Neural crest cell (in vitro differentiated cells): ENCODE data around the gene DNAH10. TPM values are rescaled to one million over a fixed set of nuclear protein-coding genes. Genes with fewer than 3 reads are reported as not detected.

Experiments
- DNase-seq: peaks from one replicate; pipeline ENCODE4 v3.0.0; 2021; ENCODE audit warnings: low read depth, mixed read lengths, low spot score
- H3K27ac Mint-ChIP-seq: one replicate; pipeline ENCODE4 v1.8.0; 2021; ENCODE audit warnings: mild to moderate bottlenecking, mixed read lengths; ENCODE audit not compliant: unreplicated experiment
- H3K27me3 Mint-ChIP-seq: 2 replicates; pipeline ENCODE4 v1.8.0; 2021; ENCODE audit warnings: low read depth, mild to moderate bottlenecking, mixed read lengths
- H3K36me3 Mint-ChIP-seq: 2 replicates; pipeline ENCODE4 v1.8.0; 2021; ENCODE audit warnings: low read depth, mild to moderate bottlenecking, mixed read lengths
- H3K4me1 Mint-ChIP-seq: 2 replicates; pipeline ENCODE4 v1.8.0; 2021; ENCODE audit warnings: mixed read lengths
- H3K4me3 Mint-ChIP-seq: one replicate; pipeline ENCODE4 v1.8.0; 2021; ENCODE audit warnings: mild to moderate bottlenecking, mixed read lengths
- H3K9me3 Mint-ChIP-seq: 2 replicates; pipeline ENCODE4 v1.8.0; 2021; ENCODE audit warnings: mixed read lengths
- CTCF ChIP-seq: fragments of 200-600 bp; sonication (generic); conservative IDR thresholded peaks from 2 replicates; pipeline ENCODE4 v1.5.0; 2021; ENCODE audit warnings: antibody characterized with exemption, mild to moderate bottlenecking
- total RNA-seq: library from RNA; stranded (reverse); gene quantifications from 2 replicates; pipeline ENCODE4 v1.2.1, GENCODE V29; 2021

DNAH10 gene
- total RNA-seq, 1 donor from 2014 or later, result 1.1 TPM

- H3K9me3 Mint-ChIP-seq, result no peaks in the 10 kb centered on the region
- H3K27me3 Mint-ChIP-seq, result no peaks in the 10 kb centered on the region
- DNase-seq, result no peak
- H3K4me3 Mint-ChIP-seq, result no peak overlapping the region
- peaks cover 19% of the 10 kb centered on the region for H3K36me3 Mint-ChIP-seq
- no peak overlapping the region for H3K27ac Mint-ChIP-seq
- TF ChIP-seq CTCF, result no peak
- H3K4me1 Mint-ChIP-seq, result peaks cover 32% of the 10 kb centered on the region
These were observed 217.5 kb downstream of the DNAH10 start for GRCh38 chr12:123979566-123979965.

DNA sequence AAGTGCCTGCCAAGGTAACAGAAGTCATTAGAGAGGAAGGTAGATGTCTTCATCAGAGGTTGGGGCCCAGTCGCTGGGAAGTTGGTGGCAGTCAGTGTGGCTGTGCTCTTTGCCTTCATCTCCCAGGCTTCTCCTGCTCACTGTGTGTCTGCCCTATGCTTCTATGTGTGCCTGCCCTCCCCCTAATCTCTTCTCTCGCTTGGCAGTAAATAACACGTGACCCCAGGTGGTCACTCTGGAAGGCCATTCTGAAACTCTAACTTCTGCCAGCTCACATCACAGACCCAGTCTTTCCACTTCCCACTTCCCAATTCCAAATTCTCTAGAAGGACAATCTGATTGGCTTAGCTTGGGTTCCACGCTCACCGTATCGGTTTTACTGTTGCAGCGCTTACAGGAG lies 220.2 kb downstream of the DNAH10 start:
- Mint-ChIP-seq H3K36me3 (peaks cover 9% of the 10 kb centered on the region), H3K27ac (no peak overlapping the region), H3K4me1 (peaks cover 23% of the 10 kb centered on the region), H3K4me3 (no peak overlapping the region), H3K27me3 (no peaks in the 10 kb centered on the region), H3K9me3 (no peaks in the 10 kb centered on the region)
- DNase-seq, result no peak
- no peak for TF ChIP-seq CTCF

DNA sequence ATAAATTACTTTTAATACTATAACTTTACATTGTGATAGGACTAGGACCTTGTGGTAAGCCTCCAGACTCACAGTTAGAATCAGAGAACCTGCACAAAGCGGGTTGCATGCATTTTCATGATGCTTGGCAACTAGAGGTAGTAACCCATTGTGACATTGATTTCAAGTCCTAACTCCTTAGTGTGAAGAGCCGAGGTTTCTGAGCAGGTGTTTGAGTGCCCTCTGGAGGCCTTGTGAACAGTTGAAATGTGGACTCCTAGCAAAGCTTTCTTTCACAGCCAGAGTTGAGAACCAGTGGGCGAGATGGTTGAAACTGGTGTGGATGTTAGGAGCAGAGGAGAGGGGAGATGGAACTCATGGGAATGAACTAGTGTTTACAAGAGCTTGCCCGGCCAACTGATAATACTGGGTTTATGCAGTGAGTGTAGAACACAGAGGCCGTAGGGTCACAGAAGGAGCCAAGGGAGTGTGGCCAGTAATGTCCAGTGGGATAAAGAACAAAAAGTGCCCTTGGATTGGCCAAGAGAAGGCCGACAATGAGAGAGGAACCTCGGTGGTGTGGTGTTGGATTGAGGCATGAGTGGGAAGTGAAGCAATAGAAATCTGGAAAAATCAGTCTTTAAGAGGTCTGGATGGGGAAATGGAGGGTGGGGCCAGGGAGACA lies 221.9 kb downstream of the DNAH10 start:
- Mint-ChIP-seq H3K4me1 (peaks cover 23% of the 10 kb centered on the region), H3K9me3 (no peaks in the 10 kb centered on the region), H3K27ac (no peak overlapping the region), H3K4me3 (no peak overlapping the region), H3K27me3 (no peaks in the 10 kb centered on the region), H3K36me3 (peaks cover 15% of the 10 kb centered on the region)
- peak; percentile 68 for TF ChIP-seq CTCF
- DNase-seq, result no peak

- Mint-ChIP-seq H3K36me3 (peaks cover 15% of the 10 kb centered on the region), H3K9me3 (no peaks in the 10 kb centered on the region), H3K27me3 (no peaks in the 10 kb centered on the region), H3K4me3 (no peak overlapping the region), H3K4me1 (peaks cover 33% of the 10 kb centered on the region), H3K27ac (no peak overlapping the region)
- TF ChIP-seq CTCF, result no peak
- no peak for DNase-seq
These were observed 222.8 kb downstream of the DNAH10 start for GRCh38 chr12:123984903-123985302.

Other genes starting within 250 kb of the DNAH10 start
- gene RILPL1, start 228.6 kb upstream of the DNAH10 start, total RNA-seq, result 23.5 and 24.9 TPM in 2 replicates
- gene TMED2, start 177.7 kb upstream of the DNAH10 start, total RNA-seq, result 161 and 182 TPM in 2 replicates
- gene DDX55, start 160.2 kb upstream of the DNAH10 start, total RNA-seq, result 42.8 and 44.0 TPM in 2 replicates
- gene EIF2B1, start 128.6 kb upstream of the DNAH10 start, total RNA-seq, result 57.8 and 63.8 TPM in 2 replicates
- 33.1 and 37.0 TPM in 2 replicates for gene GTF2H3, start 128.5 kb upstream of the DNAH10 start, total RNA-seq
- gene TCTN2, start 91.2 kb upstream of the DNAH10 start, total RNA-seq, result 21.0 and 23.1 TPM in 2 replicates
- 58.9 and 59.6 TPM in 2 replicates for gene ATP6V0A2, start 49.9 kb upstream of the DNAH10 start, total RNA-seq
- gene CCDC92, start 210.5 kb downstream of the DNAH10 start, total RNA-seq, result 33.5 and 36.5 TPM in 2 replicates
- gene ZNF664, start 210.9 kb downstream of the DNAH10 start, total RNA-seq, result 156 and 167 TPM in 2 replicates